MCF 10A (cell line): Measurements from ENCODE around the gene SH3BGRL. TPM values are rescaled to one million over a fixed set of nuclear protein-coding genes. Genes with fewer than 3 reads are reported as not detected.
"Not testable (repeated sequence)": the region's sequence is repeated elsewhere in the genome, so short reads cannot be mapped to it uniquely, and the experiment has no call there.

Experiments used
- BruUV-seq: library from RNA; stranded (reverse); fragments of 400-500 nt; replicated peaks from 2 replicates; lab custom pipeline; 2021; lab: Mats Ljungman, UMichigan
- CTCF ChIA-PET: fragments of 300-600 bp; sonication (Branson Sonifier 250); formaldehyde crosslinking; extraction: SDS; loops from one replicate; lab custom pipeline; 2021; ENCODE audit warnings: antibody characterized with exemption, inconsistent platforms; lab: Yijun Ruan, JAX
- POLR2A ChIA-PET: fragments of 300-600, 350-650 bp; sonication (Branson Sonifier 250); formaldehyde crosslinking; extraction: SDS; loops from one replicate; lab custom pipeline; 2020; ENCODE audit warnings: antibody characterized with exemption, inconsistent platforms; lab: Yijun Ruan, JAX
- DNase-seq: peaks from one replicate; pipeline ENCODE4 v3.0.0-alpha.2; 2018; ENCODE audit not compliant: unreplicated experiment
- H3K27ac Mint-ChIP-seq: one replicate; pipeline ENCODE4 v1.8.0; 2022; ENCODE audit warnings: mild to moderate bottlenecking, low read depth, mixed read lengths; ENCODE audit not compliant: unreplicated experiment
- H3K27me3 Mint-ChIP-seq: one replicate; pipeline ENCODE4 v1.8.0; 2022; ENCODE audit warnings: mixed read lengths; ENCODE audit not compliant: insufficient read depth, unreplicated experiment
- H3K36me3 Mint-ChIP-seq: one replicate; pipeline ENCODE4 v1.8.0; 2022; ENCODE audit warnings: mild to moderate bottlenecking, moderate library complexity, mixed read lengths; ENCODE audit not compliant: insufficient read depth, unreplicated experiment
- H3K4me1 Mint-ChIP-seq: one replicate; pipeline ENCODE4 v1.8.0; 2022; ENCODE audit warnings: mixed read lengths; ENCODE audit not compliant: insufficient read depth, unreplicated experiment
- H3K4me3 Mint-ChIP-seq: one replicate; pipeline ENCODE4 v1.8.0; 2022; ENCODE audit warnings: mild to moderate bottlenecking, moderate library complexity, mixed read lengths; ENCODE audit not compliant: unreplicated experiment
- H3K9me3 Mint-ChIP-seq: one replicate; pipeline ENCODE4 v1.8.0; 2022; ENCODE audit warnings: mixed read lengths; ENCODE audit not compliant: unreplicated experiment
- CTCF ChIP-seq: fragments of 200-600 bp; IDR thresholded peaks from one replicate; pipeline ENCODE4 v1.8.0; 2022; ENCODE audit warnings: antibody characterized with exemption, mild to moderate bottlenecking; ENCODE audit not compliant: unreplicated experiment
- intact Hi-C: fragments of 100-400 bp; cut with micrococcal nuclease; formaldehyde crosslinking; loops from 2 replicates; pipeline ENCODE4 v1.14.1; 2022
- total RNA-seq: library from RNA; stranded (reverse); gene quantifications from 2 replicates; pipeline ENCODE4 v1.2.3, GENCODE V29; 2022

SH3BGRL gene
- total RNA-seq, 1 experiment from 2014 or later = 53.4 TPM

GRCh38 chrX:81308086-81308829 lies 106.4 kb downstream of the SH3BGRL start:
- BruUV-seq = no TSS peak
- Mint-ChIP-seq H3K9me3 (peaks cover 25% of the 10 kb centered on the region), H3K27me3 (no peaks in the 10 kb centered on the region), H3K27ac (no peak overlapping the region), H3K36me3 (peaks cover 9% of the 10 kb centered on the region), H3K4me3 (no peak overlapping the region), H3K4me1 (no peaks in the 10 kb centered on the region)
- intact Hi-C loops = no loop called here
- TF ChIP-seq CTCF = no peak
- CTCF ChIA-PET = no interaction called here
- no peak for DNase-seq
- POLR2A ChIA-PET = no interaction called here

- peaks cover 25% of the 10 kb centered on the region for H3K9me3 Mint-ChIP-seq
- no TSS peak for BruUV-seq
- DNase-seq = peak; percentile 84
- H3K36me3 Mint-ChIP-seq = no peaks in the 10 kb centered on the region
- intact Hi-C loops = no loop called here
- H3K4me3 Mint-ChIP-seq = no peak overlapping the region
- TF ChIP-seq CTCF = no peak
- H3K27ac Mint-ChIP-seq = peak overlapping the region; percentile 20
- POLR2A ChIA-PET = interaction anchor here (0.6 to 1.1 kb wide), 2 partner anchors 111 to 145 kb away, joined by 3 read pairs; no protein-coding TSS in a partner anchor
- no peaks in the 10 kb centered on the region for H3K27me3 Mint-ChIP-seq
- peaks cover 16% of the 10 kb centered on the region for H3K4me1 Mint-ChIP-seq
- CTCF ChIA-PET = interaction anchor here (0.6 kb wide), 1 partner anchor 61 kb away, joined by 3 read pairs; no protein-coding TSS in a partner anchor
Measured at GRCh38 chrX:81316163-81316562, 114.3 kb downstream of the SH3BGRL start.

GRCh38 chrX:81331653-81332052 lies 129.8 kb downstream of the SH3BGRL start:
- peaks cover 12% of the 10 kb centered on the region for H3K36me3 Mint-ChIP-seq
- DNase-seq, H3K9me3 Mint-ChIP-seq, intact Hi-C loops, BruUV-seq, H3K4me1 Mint-ChIP-seq, CTCF ChIA-PET, H3K27ac Mint-ChIP-seq, H3K27me3 Mint-ChIP-seq, H3K4me3 Mint-ChIP-seq: not testable (repeated sequence)
- POLR2A ChIA-PET = interaction anchor here (0.6 kb wide), 1 partner anchor 709 kb away, joined by 3 read pairs; no protein-coding TSS in a partner anchor

- no peak for TF ChIP-seq CTCF
- no peak overlapping the region for H3K27ac Mint-ChIP-seq
- BruUV-seq = no TSS peak
- no peaks in the 10 kb centered on the region for H3K27me3 Mint-ChIP-seq
- H3K4me1 Mint-ChIP-seq = no peaks in the 10 kb centered on the region
- ChIA-PET CTCF (interaction anchor here (0.7 kb wide), 1 partner anchor 855 kb away, joined by 3 read pairs; no protein-coding TSS in a partner anchor), POLR2A (no interaction called here)
- no peak overlapping the region for H3K4me3 Mint-ChIP-seq
- H3K9me3 Mint-ChIP-seq = peaks cover 16% of the 10 kb centered on the region
- peaks cover 12% of the 10 kb centered on the region for H3K36me3 Mint-ChIP-seq
- intact Hi-C loops = no loop called here
- DNase-seq = no peak
Measured at GRCh38 chrX:81336455-81337152, 134.7 kb downstream of the SH3BGRL start.
